Psoas muscle (tissue), 8 donors: ENCODE results near the gene MEIOB. TPM values are rescaled to one million over a fixed set of nuclear protein-coding genes. Genes with fewer than 3 reads are reported as not detected.
A peak's percentile ranks its signal among the peaks of the same experiment; 100 is the strongest.

Source experiments
- ATAC-seq, 4 donors: fragments of 200-7000 bp; cut with Tn5 transposase; one replicate each; pipeline ENCODE4 v1.9.1; 2020; ENCODE audit warnings: moderate library complexity in 3 of 4, mild to moderate bottlenecking in 2 of 4
- DNase-seq, 2 donors: peaks; one replicate each; pipeline ENCODE4 v3.0.0-alpha.2; 2020
- H3K27ac ChIP-seq: fragments of 200-600 bp; one replicate; pipeline ENCODE4 v1.8.0; 2022
- H3K27me3 ChIP-seq, 3 donors: fragments of 200-600 bp in 1 of 3; one replicate each; pipeline versions ENCODE4 v1.6.1 to v1.8.0; 2013 to 2022; ENCODE audit warnings: low read length in 2 of 3, mild to moderate bottlenecking in 2 of 3, moderate library complexity in 1 of 3; ENCODE audit not compliant: insufficient read depth in 3 of 3
- H3K36me3 ChIP-seq, 2 donors: fragments of 200-600 bp in 1 of 2; one replicate each; pipeline versions ENCODE4 v1.6.1 to v1.8.0; 2013 to 2022; ENCODE audit warnings: low read depth in 1 of 2, mild to moderate bottlenecking in 1 of 2, moderate library complexity in 1 of 2; ENCODE audit not compliant: insufficient read depth in 1 of 2
- H3K4me1 ChIP-seq: fragments of 200-600 bp; one replicate; pipeline ENCODE4 v1.8.0; 2022
- H3K4me3 ChIP-seq: fragments of 200-600 bp; one replicate; pipeline ENCODE4 v1.8.0; 2022; ENCODE audit warnings: mild to moderate bottlenecking
- H3K9me3 ChIP-seq: fragments of 200-600 bp; one replicate; pipeline ENCODE4 v1.8.0; 2022
- CTCF ChIP-seq: fragments of 200-600 bp; IDR thresholded peaks from one replicate; pipeline ENCODE4 v1.8.0; 2022; ENCODE audit warnings: antibody characterized with exemption
- WGBS, 3 donors: extraction: QIAGEN DNeasy Blood & Tissue Kit; methylation state at CpG; one replicate each; pipeline versions ENCODE4 v1.1.6 to v1.1.7; 2013; 5-methylcytosine and 5-hydroxymethylcytosine counted together
- intact Hi-C, 2 donors: fragments of 100-400 bp; cut with DNase I; formaldehyde crosslinking; loops; one replicate each; pipeline versions ENCODE4 v1.11.0 to v1.14.2; 2022
- polyA plus RNA-seq, 3 donors: library from polyadenylated mRNA; stranded (reverse); fragments of 200-250 nt; gene quantifications; one replicate each; pipeline ENCODE4 v1.2.3, GENCODE V29; 2013
- total RNA-seq, 4 donors: library from RNA; stranded (reverse); fragmentation: NEBNext Ultra II Directional in 2 of 4; extraction: Animal tissue kit (Norgen Biotek cat#: 25700) in 2 of 4; gene quantifications; one replicate each; pipeline versions ENCODE4 v1.2.1 to v1.2.4, GENCODE V29; 2021 to 2023
- donor health status: healthy with polysubstance abuse.
- donor health status: DM: no; HTN: no; CAD: no; lungs with moderate emphysema.
- donor health status: Bipolar disorder and iron deficiency.
- donor health status: healthy.
- donor health status: DM: yes; HTN: yes; CAD: no.
- donor health status: DM: no; HTN: no; CAD: no.
- donor health status: DM: no; HTN: no; CAD: no.
- donor health status: DM: yes; HTN: yes; CAD: no.

Gene MEIOB
- total and polyA plus RNA-seq, 7 donors, result not detected

DNA sequence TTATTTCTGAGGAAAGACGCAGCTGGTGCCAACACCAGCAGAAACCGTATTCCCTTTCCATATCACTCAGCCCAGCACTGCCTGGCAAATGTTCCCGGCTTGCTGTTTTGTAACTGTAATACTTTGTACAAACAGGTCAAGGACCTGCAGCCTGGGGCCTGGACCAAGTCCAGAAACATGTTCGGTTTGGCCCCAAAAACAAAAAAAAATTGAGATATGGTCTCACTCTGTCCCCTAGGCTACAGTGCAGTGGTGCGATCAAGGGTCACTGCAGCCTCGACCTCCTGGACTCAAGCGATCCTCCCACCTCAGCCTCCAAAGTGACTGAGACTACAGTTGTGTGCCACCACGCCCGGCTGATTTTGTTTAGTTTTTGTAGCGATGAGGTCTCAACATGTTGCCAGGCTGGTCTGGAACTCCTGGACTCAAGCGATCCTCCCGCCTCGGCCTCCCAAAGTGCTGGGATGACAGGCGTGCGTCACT is 46.5 kb downstream of the MEIOB start:
- intact Hi-C loops, result no loop called here
- H3K36me3 ChIP-seq, result peaks cover 0 to 38% of the 10 kb centered on the region in 2 donors
- no peak for DNase-seq
- H3K9me3 ChIP-seq, result no peaks in the 10 kb centered on the region
- TF ChIP-seq CTCF, result no peak
- no peaks in the 10 kb centered on the region for H3K27me3 ChIP-seq
- peaks cover 46% of the 10 kb centered on the region for H3K4me1 ChIP-seq
- peak overlapping the region; percentile 79 for H3K4me3 ChIP-seq
- peak overlapping the region; percentile 90 for H3K27ac ChIP-seq
- ATAC-seq, result no peak
- 67 to 73% (median 73%) methylated on average over 15 of the region's 15 CpGs for WGBS, 3 donors

GRCh38 chr16:1823821-1824220 is 48.1 kb downstream of the MEIOB start:
- Histone ChIP-seq H3K36me3 (peaks cover 0 to 49% of the 10 kb centered on the region in 2 donors), H3K4me3 (no peak overlapping the region), H3K9me3 (no peaks in the 10 kb centered on the region), H3K27ac (no peak overlapping the region), H3K27me3 (no peaks in the 10 kb centered on the region), H3K4me1 (peaks cover 34% of the 10 kb centered on the region)
- 45 to 60% (median 56%) methylated on average over 9 of the region's 9 CpGs for WGBS, 3 donors
- TF ChIP-seq CTCF, result no peak
- intact Hi-C loops, result no loop called here
- ATAC-seq, result no peak
- no peak for DNase-seq

DNA sequence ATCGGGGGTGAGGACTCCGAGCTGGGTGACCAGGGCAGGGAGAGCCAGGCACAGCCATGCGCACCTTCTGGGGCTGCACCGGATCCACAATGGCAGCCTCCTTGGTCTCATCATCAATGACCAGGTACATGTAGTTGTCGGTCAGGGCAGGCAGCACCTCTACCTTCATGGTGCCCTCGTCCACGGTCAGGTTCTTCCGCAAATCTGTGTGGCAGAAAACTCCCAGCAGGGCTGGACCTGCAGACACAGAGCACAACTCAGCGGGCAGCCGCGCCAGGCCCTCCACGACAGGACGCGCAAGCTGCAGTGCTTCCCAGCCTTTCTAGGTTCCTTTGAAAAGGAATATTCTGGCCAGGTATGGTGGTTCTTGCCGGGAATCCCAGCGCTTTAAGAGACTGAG is 49.2 kb downstream of the MEIOB start:
- no peak for ATAC-seq

DNA sequence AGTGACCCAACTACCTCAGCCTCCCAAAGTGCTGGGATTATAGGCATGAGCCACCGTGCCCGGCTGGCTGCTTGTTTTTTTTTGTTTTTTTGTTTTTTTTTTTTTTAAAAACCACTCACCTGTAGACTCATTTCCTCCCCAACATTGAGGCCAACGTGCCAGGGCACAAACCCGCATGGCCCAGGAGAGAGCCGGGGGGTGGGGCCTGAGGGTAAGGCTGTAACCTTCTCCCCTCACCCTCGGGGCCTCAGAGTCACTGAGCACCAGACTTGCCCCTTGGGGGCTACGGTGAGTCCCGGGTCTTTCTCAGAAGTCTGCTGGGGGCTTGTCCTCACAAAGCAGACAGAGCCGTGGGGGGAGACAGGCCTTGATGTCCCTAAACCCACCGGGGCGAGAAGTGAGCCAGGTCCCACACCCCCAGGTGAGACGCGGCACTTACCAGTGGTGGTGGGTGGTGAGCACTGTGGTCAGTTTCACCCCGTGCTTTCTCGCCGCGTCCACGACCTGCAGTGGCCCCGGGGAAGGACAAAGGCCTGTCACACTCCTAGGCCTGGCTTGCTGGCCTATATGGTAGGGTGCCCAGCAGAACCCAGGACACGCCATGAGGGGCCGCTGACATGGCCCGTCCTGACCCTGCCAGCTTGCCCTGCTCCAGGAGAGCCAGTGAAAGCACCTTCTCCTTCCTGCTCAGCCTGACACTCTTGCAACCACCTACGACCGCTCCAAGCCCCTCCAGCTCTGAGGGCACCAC is 49.9 kb downstream of the MEIOB start:
- H3K27me3 ChIP-seq, result no peaks in the 10 kb centered on the region
- peaks cover 0 to 57% of the 10 kb centered on the region in 2 donors for H3K36me3 ChIP-seq
- no peak overlapping the region for H3K27ac ChIP-seq
- no peak overlapping the region for H3K4me3 ChIP-seq
- no peak for TF ChIP-seq CTCF
- WGBS, 3 donors, result 89 to 96% (median 91%) methylated on average over 16 to 24 of the region's 24 CpGs
- no peaks in the 10 kb centered on the region for H3K9me3 ChIP-seq
- intact Hi-C loops, result no loop called here
- peaks cover 22% of the 10 kb centered on the region for H3K4me1 ChIP-seq
- DNase-seq, result no peak
- ATAC-seq, result no peak

More for the DNA sequence above, 49.2 kb downstream of the MEIOB start:
- no peak overlapping the region for H3K4me3 ChIP-seq
- intact Hi-C loops, result no loop called here
- peaks cover 24% of the 10 kb centered on the region for H3K4me1 ChIP-seq
- H3K27ac ChIP-seq, result no peak overlapping the region
- no peak for TF ChIP-seq CTCF
- peaks cover 0 to 53% of the 10 kb centered on the region in 2 donors for H3K36me3 ChIP-seq
- H3K9me3 ChIP-seq, result no peaks in the 10 kb centered on the region
- no peak for DNase-seq
- H3K27me3 ChIP-seq, result no peaks in the 10 kb centered on the region
- 91 to 94% (median 93%) methylated on average over 16 of the region's 16 CpGs for WGBS, 3 donors

- Histone ChIP-seq H3K27me3 (no peaks in the 10 kb centered on the region), H3K9me3 (no peaks in the 10 kb centered on the region), H3K4me1 (peaks cover 22% of the 10 kb centered on the region), H3K27ac (no peak overlapping the region), H3K36me3 (peaks cover 0 to 67% of the 10 kb centered on the region in 2 donors), H3K4me3 (no peak overlapping the region)
- no peak for TF ChIP-seq CTCF
- intact Hi-C loops, result no loop called here
- ATAC-seq (no peak), DNase-seq (no peak)
- 85 to 89% (median 87%) methylated on average over 12 of the region's 12 CpGs for WGBS, 3 donors
Observed at GRCh38 chr16:1820946-1821290, 51.0 kb downstream of the MEIOB start.
